ENCODE data around the gene MBP.

The MBP gene

GRCh38 chr18:76988031-76988826 is 144.4 kb downstream of the MBP start:
- DNase-seq (ENCODE audit: low spot score), result no peak

GRCh38 chr18:76986406-76986805 is 146.2 kb downstream of the MBP start:
- DNase-seq (ENCODE audit: low spot score), result no peak

- no peak for DNase-seq (ENCODE audit: low spot score)
Measured at GRCh38 chr18:76985951-76986236, 146.7 kb downstream of the MBP start.

GRCh38 chr18:76985156-76985950 is 147.2 kb downstream of the MBP start:
- DNase-seq (ENCODE audit: low spot score), result no peak

GRCh38 chr18:76984193-76985155 is 148.1 kb downstream of the MBP start:
- DNase-seq (ENCODE audit: low spot score), result no peak

- DNase-seq (ENCODE audit: low spot score), result no peak
Measured at GRCh38 chr18:76983613-76984051, 149.0 kb downstream of the MBP start.

GRCh38 chr18:76982841-76983583 is 149.6 kb downstream of the MBP start:
- peak; percentile 75 for DNase-seq (ENCODE audit: low spot score)

- DNase-seq (ENCODE audit: low spot score), result no peak
Measured at GRCh38 chr18:76982038-76982437, 150.5 kb downstream of the MBP start.

- DNase-seq (ENCODE audit: low spot score), result no peak
Measured at GRCh38 chr18:76981396-76981968, 151.1 kb downstream of the MBP start.

- DNase-seq (ENCODE audit: low spot score), result no peak
Measured at GRCh38 chr18:76980663-76981395, 151.8 kb downstream of the MBP start.

GRCh38 chr18:76979906-76980305 is 152.7 kb downstream of the MBP start:
- DNase-seq (ENCODE audit: low spot score), result no peak

GRCh38 chr18:76979111-76979751 is 153.4 kb downstream of the MBP start:
- DNase-seq (ENCODE audit: low spot score), result no peak

- DNase-seq (ENCODE audit: low spot score), result no peak
Measured at GRCh38 chr18:76978616-76979015, 154.0 kb downstream of the MBP start.

GRCh38 chr18:76977684-76978232 is 154.8 kb downstream of the MBP start:
- no peak for DNase-seq (ENCODE audit: low spot score)

- DNase-seq (ENCODE audit: low spot score), result no peak
Measured at GRCh38 chr18:76977108-76977621, 155.4 kb downstream of the MBP start.

GRCh38 chr18:76975577-76976110 is 156.9 kb downstream of the MBP start:
- no peak for DNase-seq (ENCODE audit: low spot score)

GRCh38 chr18:76974386-76974785 is 158.2 kb downstream of the MBP start:
- DNase-seq (ENCODE audit: low spot score), result no peak

- DNase-seq (ENCODE audit: low spot score), result no peak
Measured at GRCh38 chr18:76973520-76974266, 158.9 kb downstream of the MBP start.

Measured in RKO (cell line).